Measurements from ENCODE around the gene RPL7A.
A peak's percentile ranks its signal among the peaks of the same experiment; 100 is the strongest.

RPL7A gene

DNA sequence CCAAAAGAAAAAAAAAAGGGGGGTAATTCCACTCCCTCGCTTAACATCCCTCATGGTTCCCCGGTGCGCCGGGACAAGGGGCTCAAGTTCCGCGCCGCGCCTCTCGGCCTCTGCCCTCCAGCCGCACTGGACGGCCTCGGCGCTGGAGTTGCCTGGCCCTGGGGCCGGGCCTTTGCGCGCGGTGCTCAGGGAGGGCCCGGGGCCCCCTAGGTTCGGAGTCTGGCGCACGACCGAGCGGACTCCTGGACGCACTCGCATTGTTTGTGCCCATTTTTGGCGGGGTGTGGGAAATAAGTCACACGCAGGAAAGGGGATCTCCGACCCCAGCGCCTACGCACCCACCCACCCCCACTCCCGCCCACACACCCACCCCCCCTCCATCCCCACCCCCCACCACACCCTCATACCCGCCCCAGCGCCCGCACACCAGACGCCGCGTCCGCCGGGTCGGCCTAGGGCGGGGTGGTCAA lies 468 bp upstream of the RPL7A start:
- DNase-seq (ENCODE audit: low spot score), result peak; percentile 71

DNA sequence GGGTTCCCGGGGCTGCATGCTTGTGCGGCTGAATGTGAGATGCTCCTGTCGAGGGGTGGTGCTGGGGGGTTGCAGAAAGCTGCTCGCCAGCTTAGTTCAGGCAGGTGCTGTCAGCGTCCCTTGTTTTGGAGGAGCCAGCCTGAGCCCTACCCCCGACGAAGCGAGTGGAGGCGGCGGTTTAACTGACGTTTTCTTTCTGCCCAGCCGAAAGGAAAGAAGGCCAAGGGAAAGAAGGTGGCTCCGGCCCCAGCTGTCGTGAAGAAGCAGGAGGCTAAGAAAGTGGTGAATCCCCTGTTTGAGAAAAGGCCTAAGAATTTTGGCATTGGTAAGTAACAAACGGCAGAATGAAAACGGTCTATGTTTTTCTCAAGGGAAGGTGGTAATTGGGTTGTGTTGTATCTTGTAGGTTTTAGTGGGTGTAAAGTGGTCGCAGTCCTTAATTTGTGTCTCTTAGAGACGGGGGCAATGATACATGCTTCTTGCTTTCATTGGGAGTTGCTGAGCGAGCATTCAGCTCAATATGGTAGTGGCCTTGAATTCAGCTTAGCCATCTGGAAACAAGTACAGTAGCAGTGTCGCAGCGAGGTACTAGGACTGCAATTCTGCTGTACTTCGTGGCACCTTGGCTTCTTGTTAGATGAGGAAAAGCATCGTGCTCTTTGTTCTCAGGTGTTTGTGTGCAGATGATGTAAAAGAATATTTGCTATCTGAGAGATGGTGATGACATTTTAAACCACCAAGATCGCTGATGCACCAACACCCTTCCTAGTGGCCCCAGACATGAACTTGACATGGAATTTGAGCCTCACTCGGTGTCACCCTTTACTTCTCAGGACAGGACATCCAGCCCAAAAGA lies 928 bp downstream of the RPL7A start:
- no peak for DNase-seq (ENCODE audit: low spot score)

DNA sequence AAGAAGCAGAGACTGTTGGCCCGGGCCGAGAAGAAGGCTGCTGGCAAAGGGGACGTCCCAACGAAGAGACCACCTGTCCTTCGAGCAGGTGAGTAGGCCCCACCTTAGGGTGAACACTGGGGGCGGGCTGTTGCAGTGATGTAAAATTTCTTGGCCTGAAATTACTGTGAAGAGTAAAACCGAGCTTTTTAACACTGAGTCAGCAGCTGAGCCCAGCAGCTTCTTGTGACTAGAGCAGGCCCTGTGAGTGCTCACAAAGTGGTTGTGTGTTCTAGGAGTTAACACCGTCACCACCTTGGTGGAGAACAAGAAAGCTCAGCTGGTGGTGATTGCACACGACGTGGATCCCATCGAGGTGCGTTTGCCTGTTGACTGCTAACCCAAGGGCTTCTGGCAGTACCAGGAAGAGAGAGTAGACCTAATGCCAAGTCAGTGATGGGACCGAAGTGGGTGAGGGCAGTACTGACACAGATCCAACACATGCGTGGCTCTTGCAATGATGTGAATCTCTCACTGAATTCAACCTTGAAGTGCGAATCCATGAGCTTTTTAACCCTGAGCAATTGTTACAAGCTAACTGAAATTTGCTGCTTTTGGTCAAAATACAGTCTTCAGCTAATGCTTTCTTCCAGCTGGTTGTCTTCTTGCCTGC lies 2.1 kb downstream of the RPL7A start:
- no peak for DNase-seq (ENCODE audit: low spot score)

DNA sequence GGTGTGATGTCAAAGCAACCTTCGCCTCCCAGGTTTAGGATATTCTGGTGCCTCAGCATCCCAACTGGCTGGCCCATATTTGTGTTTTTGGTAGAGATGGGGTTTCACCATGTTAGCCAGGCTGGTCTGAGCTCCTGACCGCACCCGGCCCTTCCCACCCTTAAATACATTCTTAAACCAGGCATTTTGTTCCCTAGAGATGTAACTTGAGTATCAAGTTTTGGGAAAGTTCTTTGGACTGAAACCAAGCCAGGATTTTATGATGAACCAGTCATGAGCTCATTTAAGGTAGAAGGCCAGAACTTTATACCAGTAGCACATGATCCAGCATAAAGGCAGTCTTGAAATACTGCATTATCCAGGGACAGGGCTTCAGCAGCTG lies 3.5 kb downstream of the RPL7A start:
- DNase-seq (ENCODE audit: low spot score), result no peak

DNA sequence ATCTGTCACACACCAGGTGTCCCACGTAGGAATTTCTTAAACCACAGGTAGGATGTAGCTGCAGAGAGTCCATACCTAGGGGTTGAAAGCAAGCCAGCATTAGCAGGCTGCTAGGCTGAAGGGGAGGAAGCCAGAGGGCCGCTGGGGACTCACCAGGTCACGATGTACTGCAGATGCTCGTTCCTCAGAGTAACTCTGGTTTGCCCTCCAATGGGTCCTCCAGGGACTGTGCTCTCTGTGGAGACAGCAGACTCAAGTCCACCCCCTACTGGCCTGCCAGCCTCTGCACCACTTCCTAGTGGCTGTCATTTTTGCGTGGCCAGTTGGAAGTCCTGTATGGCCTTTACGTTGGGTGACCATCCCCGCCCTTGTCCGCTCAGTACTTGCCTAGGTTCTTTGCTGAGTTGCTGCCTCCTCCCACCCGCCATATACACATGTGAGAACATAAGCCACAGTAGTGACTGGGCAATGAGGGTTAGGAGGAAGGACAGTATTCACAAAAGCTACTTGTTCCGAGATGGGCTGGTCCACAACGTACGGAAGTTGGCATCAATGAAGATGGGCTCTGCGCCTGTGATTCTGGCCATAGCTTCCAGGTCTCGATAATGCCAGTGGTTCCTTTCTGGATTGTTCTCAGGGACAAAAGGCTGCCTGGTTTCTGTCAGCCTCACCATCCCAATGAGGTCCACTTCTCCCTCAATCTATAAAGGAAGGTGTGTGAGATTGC lies 4.1 kb downstream of the RPL7A start:
- DNase-seq (ENCODE audit: low spot score), result peak; percentile 71

DNA sequence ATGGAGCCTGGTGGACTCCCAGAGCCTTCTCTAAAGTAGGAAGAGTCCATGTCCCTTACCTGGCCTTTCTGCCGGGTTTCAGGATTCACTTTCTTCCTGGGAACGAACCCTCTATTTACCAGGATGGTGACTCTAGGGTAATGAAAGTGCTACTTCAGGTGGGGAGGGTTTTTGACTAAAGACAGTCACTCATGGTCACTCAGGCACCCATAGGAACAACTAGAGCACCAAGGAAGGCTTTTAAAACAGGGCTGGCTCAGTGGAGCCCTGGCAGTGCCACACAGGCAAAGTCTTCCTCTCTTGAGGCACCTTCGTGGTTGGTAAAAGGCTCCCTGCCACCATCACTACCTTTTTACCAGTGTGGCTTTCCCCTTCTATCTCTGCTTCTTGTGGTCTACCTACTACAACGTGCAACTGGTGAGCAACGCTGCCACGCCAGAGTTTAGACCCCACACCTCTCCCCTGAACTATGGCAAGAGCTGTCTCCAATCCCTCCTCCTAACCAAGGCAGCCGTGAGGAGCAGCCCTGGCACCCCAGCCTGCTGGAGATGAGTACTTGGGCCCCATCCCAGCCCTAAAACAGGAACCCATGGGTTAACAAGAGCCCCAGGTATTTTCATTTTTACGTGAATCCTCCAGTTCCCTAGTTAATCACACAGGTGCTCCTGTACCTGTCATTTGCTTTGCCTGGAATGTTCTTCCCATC lies 4.8 kb downstream of the RPL7A start:
- no peak for DNase-seq (ENCODE audit: low spot score)

DNA sequence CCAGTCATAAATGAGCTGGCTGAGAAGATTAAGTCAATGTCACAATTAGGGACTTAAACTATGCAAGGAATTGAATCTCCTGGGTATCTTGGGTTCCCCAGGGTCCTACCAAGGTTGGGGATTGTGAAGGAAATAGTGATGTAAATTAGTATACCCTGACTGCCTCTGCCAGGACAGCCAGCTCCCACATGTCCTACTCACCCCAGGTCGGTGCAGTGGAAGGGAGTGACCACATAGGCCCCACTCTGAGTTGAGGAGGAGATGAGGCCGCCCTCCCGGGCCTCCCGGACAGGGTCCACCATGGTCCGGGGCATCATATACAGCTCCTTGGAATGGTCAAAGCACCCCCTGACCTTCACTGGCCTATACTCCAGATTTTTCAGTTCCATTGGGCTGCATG lies 5.5 kb downstream of the RPL7A start:
- DNase-seq (ENCODE audit: low spot score), result no peak

DNA sequence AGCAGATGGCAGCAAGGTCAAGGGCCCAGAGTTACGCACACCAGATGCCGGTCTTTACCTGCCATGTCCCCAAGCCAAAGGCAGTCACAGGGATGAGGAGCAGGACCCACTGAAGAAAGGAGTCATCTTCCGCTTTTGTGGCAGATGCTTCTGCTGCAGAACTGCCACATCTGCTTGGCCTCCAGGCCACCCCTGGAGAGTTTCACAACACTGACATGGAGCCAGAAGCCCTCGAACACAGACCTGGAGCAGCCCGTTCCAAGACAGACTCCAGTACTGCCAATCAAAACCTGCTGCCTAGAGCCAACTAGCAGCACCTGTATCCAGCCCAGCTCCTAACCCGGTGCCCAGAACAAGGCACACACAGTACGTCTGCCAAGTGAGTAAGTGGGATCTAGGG lies 6.7 kb downstream of the RPL7A start:
- DNase-seq (ENCODE audit: low spot score), result no peak

DNA sequence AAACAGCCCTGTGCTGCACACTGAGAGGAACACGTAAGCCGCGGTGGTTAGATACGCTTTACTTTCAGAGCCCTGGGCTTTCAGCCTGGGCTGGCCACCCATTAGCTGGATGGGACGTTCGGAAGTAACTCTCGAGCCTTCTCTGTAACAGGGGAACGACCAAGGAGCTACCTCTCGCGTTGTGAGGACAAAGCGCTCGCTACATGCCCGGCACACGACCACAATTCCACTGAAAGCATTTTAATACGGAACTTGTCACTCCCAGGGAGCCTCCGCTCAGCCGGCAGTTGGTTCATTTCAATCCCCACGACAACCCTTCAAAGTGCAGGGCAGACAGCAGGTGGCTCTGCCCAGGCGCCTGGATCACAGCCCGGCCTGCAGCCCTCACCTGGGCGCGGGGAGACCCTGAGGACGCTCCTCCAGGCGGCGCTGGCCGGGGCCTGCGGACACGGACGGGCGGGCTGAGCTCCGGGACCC lies 7.9 kb downstream of the RPL7A start:
- no peak for DNase-seq (ENCODE audit: low spot score)

DNA sequence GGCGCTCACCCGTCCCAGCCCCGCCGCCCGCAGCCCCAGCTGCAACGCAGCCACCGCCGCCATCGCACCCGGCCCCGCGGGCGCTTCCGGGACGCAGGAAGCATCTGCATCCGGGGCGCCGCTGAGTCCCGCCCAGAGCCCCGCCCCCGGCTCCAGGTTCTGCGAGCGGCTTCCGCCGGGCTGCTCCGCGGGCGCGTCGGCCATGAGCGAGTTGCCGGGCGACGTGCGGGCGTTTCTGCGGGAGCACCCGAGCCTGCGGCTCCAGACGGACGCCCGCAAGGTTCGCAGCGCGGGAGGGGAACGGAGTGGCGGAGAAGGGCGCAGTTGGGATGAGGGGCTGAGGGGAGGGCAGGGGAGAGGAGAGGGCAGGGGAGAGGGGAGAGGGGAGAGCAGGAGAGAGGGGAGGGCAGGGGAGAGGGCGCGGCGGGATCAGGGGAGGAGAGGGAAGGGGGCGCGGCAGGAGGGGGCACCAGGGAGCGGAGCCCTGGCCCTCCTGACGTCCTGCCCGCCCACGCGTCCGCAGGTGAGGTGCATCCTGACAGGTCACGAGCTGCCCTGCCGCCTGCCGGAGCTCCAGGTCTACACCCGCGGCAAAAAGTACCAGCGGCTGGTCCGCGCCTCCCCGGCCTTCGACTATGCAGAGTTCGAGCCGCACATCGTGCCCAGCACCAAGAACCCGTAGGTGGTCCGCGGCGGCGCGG lies 8.5 kb downstream of the RPL7A start, which contains the start of the genes SURF1 and SURF2:
TSS of gene SURF1 (minus strand) at position 97 of the 701 bp plus-strand sequence. CDS start at position 63, 34 bp downstream.
TSS of gene SURF2 (plus strand) at position 160 of the 701 bp plus-strand sequence. CDS start at position 203, 43 bp downstream.
- peak; percentile 96 for DNase-seq (ENCODE audit: low spot score)

DNA sequence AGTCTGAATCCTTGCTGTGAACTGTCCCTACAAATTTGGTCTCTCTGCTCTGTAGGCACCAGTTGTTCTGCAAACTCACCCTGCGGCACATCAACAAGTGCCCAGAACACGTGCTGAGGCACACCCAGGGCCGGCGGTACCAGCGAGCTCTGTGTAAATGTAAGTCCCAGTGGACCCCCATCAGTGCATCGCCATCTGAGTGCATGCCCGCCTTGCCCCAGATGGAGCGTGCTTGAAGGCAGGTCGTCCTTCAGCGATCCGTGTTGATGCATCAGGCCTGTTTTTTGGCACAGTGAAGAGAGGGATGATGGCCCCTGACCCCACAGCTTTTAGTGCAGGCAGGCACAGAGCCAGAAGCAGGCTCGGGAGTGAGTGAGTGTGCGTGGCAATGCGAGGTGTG lies 9.6 kb downstream of the RPL7A start:
- no peak for DNase-seq (ENCODE audit: low spot score)

DNA sequence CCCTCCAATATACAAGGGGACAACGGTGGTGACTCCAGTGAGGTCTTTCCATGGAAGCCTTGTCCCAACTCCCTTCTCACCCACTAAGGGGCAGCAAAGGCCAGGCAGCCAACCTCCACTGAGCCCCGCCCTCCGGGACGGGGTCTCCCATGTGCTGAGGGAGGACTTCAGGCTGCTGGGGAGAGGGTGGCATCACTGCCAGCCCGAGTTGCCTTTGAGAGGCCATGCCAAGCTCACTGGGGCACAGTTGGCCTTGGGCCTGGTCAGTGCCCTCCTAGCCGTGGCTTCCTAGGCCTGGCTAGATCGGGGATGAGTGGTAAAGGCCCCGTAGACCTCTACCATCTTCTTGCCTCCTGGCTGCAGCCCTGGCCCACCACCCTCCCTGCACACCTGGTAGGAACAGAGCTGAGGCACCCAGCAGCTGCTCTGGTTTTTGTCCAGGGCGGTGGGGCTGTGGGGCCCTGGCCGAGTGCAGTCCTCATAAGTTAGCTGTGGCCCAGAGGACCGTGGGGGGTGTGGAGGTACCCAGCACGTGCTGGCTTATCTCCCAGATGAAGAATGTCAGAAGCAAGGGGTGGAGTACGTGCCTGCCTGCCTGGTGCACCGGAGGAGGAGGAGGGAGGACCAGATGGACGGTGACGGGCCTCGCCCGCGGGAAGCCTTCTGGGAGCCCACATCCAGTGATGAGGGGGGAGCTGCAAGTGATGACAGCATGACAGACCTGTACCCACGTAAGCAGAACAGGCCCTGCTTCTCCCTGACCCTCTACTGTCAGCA lies 11.6 kb downstream of the RPL7A start:
- peak; percentile 36 for DNase-seq (ENCODE audit: low spot score)

DNA sequence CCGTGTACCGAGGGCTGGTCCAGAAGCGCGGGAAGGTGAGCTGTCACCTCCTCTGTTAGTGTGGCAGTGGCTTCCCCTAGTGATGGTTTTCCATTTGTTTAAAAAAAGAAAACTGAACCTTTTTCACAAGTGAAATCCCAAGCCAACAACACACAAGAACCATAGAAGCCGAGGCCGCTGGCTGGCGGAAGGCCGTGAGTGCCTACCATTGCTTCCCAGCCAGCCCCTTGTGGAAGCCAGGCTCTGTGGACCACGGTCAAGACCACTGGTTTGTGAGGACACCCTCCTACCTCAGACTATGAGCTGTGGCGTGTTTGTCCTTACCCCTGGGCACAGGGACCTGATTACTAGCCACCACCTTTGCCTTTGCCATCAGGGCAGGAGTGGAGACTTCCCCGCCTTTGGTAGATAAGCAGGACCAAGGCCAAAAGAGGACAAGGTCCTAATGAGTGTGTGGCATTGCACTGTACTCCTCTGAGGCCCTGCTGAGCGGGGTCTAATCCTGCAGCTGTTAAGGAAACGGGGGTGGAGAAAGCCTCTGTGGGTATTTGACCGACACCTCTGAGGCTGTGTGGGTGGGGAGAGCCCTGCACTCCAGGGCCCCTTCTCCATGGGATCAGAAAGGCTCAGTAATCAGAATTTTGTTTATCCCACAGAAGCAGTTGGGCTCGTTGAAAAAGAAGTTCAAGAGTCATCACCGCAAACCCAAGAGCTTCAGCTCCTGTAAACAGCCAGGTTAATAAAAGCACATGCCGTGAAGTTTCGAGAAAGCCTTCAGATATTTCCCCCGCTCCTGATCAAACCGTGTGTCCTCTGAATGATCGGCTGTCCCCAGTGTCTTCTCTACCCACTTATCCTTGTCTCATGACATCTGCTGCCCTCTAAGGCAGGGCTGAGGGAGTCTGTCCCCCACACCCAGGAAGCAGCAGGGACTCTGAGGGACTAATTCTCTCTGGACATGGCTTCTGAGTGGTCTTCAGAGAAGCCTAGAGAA lies 12.7 kb downstream of the RPL7A start:
- no peak for DNase-seq (ENCODE audit: low spot score)

DNA sequence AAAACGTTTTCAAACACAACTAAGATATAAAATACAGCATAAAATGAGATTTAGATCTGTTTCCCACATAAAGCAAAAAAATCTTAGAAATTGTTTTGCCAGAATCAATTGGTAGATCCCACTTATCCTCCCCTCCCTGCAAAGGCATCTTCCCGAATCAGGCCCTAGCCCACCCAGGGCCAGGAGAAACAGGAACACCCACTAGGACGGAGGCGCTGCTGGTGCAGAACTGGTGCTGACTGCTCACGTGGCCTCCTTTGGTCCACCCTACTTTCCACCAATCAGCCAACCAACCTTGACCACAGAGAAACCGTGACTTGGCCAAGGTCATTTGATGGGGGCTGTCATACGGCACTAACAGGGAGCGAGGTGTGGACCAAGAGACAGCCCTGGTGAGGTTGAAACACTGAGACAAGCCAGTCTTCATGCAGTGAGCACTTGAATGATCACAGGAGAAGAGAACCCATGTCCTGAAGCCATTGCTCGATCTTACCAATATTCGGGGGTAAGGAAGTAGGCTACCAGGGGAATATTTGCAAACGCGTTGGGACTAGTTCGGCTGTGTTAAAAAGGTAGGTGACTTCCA lies 13.6 kb downstream of the RPL7A start:
- DNase-seq (ENCODE audit: low spot score), result no peak

DNA sequence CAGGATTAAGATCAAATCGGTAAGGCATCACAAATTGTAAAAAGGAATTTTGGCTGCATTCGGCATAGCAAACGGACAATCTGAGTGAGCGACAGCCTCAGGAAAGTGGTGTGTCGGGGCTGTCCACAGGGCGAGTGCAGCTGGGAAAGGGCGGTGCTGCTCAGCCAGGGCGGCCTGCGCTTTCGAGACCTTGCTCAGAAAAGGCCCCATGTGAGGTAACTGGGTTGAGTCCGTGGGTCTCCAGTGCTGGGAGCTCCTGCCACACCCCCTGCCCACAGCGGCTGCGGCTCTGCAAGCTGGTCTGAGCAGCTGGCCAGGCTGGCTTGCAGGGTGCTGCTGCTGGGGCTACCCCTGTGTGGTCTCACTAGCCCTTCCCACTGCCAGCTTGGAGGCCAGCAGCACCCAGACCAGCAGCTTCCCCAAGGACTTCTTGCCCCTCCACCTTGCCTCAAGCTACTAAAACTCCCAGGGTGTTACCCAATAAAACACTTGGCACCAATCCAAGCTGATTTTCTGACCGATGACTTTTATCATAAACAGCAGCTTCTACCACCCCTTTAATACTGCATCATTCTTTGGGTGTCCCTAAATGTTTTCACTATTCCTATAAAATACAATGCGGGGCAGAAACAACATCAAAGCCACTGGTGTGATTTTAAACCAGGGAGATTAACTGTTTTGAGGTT lies 14.5 kb downstream of the RPL7A start:
- no peak for DNase-seq (ENCODE audit: low spot score)

DNA sequence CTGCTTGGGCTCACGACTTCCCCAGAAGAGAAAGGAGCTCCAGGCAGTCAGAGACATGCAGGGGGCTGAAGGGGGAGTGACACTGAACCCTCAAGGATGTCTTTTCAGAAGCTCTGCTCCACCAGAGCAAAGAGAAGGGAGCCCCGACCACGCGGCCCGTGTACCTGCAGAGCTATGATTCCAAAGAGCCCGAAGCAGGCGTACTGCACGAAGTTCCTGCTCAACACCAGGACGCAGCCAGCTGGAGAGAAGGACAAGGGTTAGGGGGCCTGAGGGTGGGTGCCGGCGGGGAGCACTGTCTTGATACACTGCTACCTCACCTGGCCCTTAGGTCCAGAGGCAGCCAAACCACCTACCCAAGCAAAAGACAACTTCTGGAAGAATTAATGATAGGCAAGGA lies 18.4 kb downstream of the RPL7A start:
- DNase-seq (ENCODE audit: low spot score), result no peak

DNA sequence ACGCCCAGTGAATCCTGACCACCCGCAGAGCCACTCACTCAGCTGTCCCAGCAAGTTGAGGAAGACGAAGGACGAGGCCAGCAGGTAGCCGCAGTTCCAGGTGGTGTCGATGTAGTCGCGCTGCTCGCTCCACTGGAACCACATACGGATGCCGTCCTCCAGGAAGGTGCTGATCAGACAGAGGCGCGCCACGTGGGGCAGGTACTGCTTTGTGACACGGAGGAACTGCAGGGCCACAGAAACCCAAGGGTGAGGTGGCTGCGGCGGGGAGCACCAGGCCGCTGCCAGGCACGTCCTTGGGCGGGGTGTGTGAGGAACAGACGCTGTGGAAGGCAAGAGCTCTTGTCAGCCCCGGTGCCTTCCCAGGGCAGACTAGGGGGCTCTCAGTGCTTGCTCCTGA lies 19.2 kb downstream of the RPL7A start:
- DNase-seq (ENCODE audit: low spot score), result no peak

DNA sequence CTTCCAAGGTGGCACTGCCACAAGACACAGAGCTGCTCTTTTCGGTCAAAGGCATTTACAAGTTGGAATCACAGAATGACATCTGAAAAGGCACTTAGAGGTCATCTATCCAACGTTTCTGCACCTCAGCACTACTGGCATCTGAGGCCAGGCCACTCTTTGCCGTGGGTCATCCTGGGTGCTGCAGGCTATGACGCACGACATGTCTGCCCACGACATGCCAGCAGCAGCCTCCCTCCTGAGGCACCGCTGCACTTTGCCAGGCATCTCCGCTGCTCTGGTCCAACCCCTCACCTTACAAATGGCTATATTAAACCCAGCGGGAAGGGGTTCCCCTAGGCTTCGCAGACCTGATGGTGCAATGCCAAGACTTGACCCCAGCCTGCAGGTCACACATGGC lies 19.8 kb downstream of the RPL7A start:
- no peak for DNase-seq (ENCODE audit: low spot score)

All from GM03348 (cell line).